Esophagus muscularis mucosa (tissue), 4 donors: ENCODE measurements around the gene TEX50. TPM values are rescaled to one million over a fixed set of nuclear protein-coding genes. Genes with fewer than 3 reads are reported as not detected.

ENCODE experiments used
- total RNA-seq, 4 donors: library from RNA; depleted of rRNA; stranded (reverse); fragments of >200 nt; gene quantifications; one replicate each; pipeline versions ENCODE4 v1.1.0 to v1.2.1, GENCODE V29; 2016

Gene TEX50
- total RNA-seq, 4 donors from 2014 or later, result not detected

Other genes starting within 250 kb of the TEX50 start
- 100 to 1,000 TPM; 319 to 529 (median 375) TPM for gene PRDX6, start 158.0 kb upstream of the TEX50 start, total RNA-seq
- not detected for gene SLC9C2, start 32.3 kb upstream of the TEX50 start, total RNA-seq
- gene ANKRD45, start 34.5 kb downstream of the TEX50 start, total RNA-seq, result under 1 TPM in 1 of 4 donors, not detected in 3; 0.33 TPM
- gene KLHL20, start 79.6 kb downstream of the TEX50 start, total RNA-seq, result 10 to 100 TPM; 28.3 to 38.3 (median 33.3) TPM
- 1 to 10 TPM; 5.5 to 9.1 (median 7.7) TPM for gene DARS2, start 189.3 kb downstream of the TEX50 start, total RNA-seq
- 1 to 10 TPM; 3.6 to 7.1 (median 5.8) TPM for gene CENPL, start 189.5 kb downstream of the TEX50 start, total RNA-seq
- 100 to 1,000 TPM; 138 to 375 (median 203) TPM for gene GAS5, start 232.7 kb downstream of the TEX50 start, total RNA-seq
- 1 to 10 TPM; 6.1 to 9.3 (median 7.0) TPM for gene ZBTB37, start 233.0 kb downstream of the TEX50 start, total RNA-seq